ENCODE measurements around the gene MTHFD2L. TPM values are rescaled to one million over a fixed set of nuclear protein-coding genes. Genes with fewer than 3 reads are reported as not detected.

Gene MTHFD2L
- total RNA-seq, 1 experiment from 2014 or later = 11.6 TPM

GRCh38 chr4:74309223-74309622 lies 151.3 kb downstream of the MTHFD2L start:
- no peaks in the 10 kb centered on the region for H3K4me1 ChIP-seq (ENCODE audit: insufficient read depth, low read length)
- no peak overlapping the region for H3T11ph ChIP-seq (ENCODE audit: low read length)
- no peak overlapping the region for H4K8ac ChIP-seq (replicated peaks; ENCODE audit: insufficient read length, low read depth, low read length)
- no peak overlapping the region for H3K56ac ChIP-seq (ENCODE audit: insufficient read length, low read depth, low read length)
- H3K9me3 ChIP-seq (ENCODE audit: control insufficient read depth, low read depth, low read length) = no peaks in the 10 kb centered on the region
- H3K27ac ChIP-seq (ENCODE audit: insufficient read length, low read depth, low read length) = no peak overlapping the region
- no peak overlapping the region for H3K23ac ChIP-seq (ENCODE audit: insufficient read length, low read depth, low read length)
- H2AK5ac ChIP-seq (ENCODE audit: insufficient read length, low read length) = no peak overlapping the region
- H3K9ac ChIP-seq (ENCODE audit: extremely low read depth, insufficient read length, low read length) = no peak overlapping the region
- no peaks in the 10 kb centered on the region for H4K20me1 ChIP-seq (ENCODE audit: control insufficient read depth, insufficient read depth, insufficient read length)
- no peak overlapping the region for H2BK12ac ChIP-seq (ENCODE audit: insufficient read length, low read depth, low read length)
- no peaks in the 10 kb centered on the region for H3K79me2 ChIP-seq (ENCODE audit: insufficient read depth, low read length)
- H3K9me3 Mint-ChIP-seq = no peaks in the 10 kb centered on the region
- no peak overlapping the region for H2BK5ac ChIP-seq (ENCODE audit: insufficient read length, low read length)
- no peak overlapping the region for H3K4ac ChIP-seq (ENCODE audit: low read depth, low read length)
- H3K4me2 ChIP-seq (ENCODE audit: insufficient read depth, insufficient read length, low read length) = no peak overlapping the region
- no peak overlapping the region for H3K27ac Mint-ChIP-seq
- H2BK120ac ChIP-seq (ENCODE audit: low read depth, low read length, poor library complexity, severe bottlenecking) = no peak overlapping the region
- no peaks in the 10 kb centered on the region for H3K36me3 Mint-ChIP-seq (ENCODE audit: insufficient read depth in 1 of 3, low read depth in 3 of 3)
- H3K23me2 ChIP-seq (ENCODE audit: insufficient read length, low read depth, low read length, poor library complexity, severe bottlenecking) = no peaks in the 10 kb centered on the region
- 0 out of 4 replicates have a peak, but pooled peaks cover 0 to 2% of the 10 kb centered on the region in 2 experiments for H3K4me1 Mint-ChIP-seq
- no peak overlapping the region for H2AFZ ChIP-seq (ENCODE audit: low read length)
- no peak overlapping the region for H4K91ac ChIP-seq (ENCODE audit: insufficient read length, low read depth, low read length)
- H2BK15ac ChIP-seq (ENCODE audit: low read depth, low read length) = no peak overlapping the region
- H3K27me3 Mint-ChIP-seq (ENCODE audit: low read depth) = no peaks in the 10 kb centered on the region
- no peaks in the 10 kb centered on the region for H3K27me3 ChIP-seq (ENCODE audit: insufficient read depth, low read length)
- no peak for TF ChIP-seq CTCF (conservative IDR thresholded peaks at IDR 0.05)
- H3K4me3 Mint-ChIP-seq = no peak overlapping the region
- H3K14ac ChIP-seq (ENCODE audit: insufficient read depth, low read length) = no peak overlapping the region
- H3K79me1 ChIP-seq (ENCODE audit: insufficient read depth, low read depth, low read length, poor library complexity, severe bottlenecking) = no peaks in the 10 kb centered on the region
- H3K18ac ChIP-seq (ENCODE audit: insufficient read length, low read depth, low read length) = no peak overlapping the region
- no peak overlapping the region for H4K5ac ChIP-seq (ENCODE audit: insufficient read length, low read depth, low read length)
- DNase-seq = no peak
- H2BK20ac ChIP-seq (ENCODE audit: low read depth, low read length, poor library complexity, severe bottlenecking) = no peak overlapping the region

Measured in H9 (cell line).